ENCODE results near the gene DLX2.

DLX2 gene

GRCh38 chr2:172092716-172093415, 9.8 kb downstream of the DLX2 start:
- DNase-seq = no peak

GRCh38 chr2:172091761-172092566, 10.7 kb downstream of the DLX2 start:
- no peak for DNase-seq

- DNase-seq = no peak
These were observed 11.6 kb downstream of the DLX2 start for GRCh38 chr2:172091000-172091641.

DNA sequence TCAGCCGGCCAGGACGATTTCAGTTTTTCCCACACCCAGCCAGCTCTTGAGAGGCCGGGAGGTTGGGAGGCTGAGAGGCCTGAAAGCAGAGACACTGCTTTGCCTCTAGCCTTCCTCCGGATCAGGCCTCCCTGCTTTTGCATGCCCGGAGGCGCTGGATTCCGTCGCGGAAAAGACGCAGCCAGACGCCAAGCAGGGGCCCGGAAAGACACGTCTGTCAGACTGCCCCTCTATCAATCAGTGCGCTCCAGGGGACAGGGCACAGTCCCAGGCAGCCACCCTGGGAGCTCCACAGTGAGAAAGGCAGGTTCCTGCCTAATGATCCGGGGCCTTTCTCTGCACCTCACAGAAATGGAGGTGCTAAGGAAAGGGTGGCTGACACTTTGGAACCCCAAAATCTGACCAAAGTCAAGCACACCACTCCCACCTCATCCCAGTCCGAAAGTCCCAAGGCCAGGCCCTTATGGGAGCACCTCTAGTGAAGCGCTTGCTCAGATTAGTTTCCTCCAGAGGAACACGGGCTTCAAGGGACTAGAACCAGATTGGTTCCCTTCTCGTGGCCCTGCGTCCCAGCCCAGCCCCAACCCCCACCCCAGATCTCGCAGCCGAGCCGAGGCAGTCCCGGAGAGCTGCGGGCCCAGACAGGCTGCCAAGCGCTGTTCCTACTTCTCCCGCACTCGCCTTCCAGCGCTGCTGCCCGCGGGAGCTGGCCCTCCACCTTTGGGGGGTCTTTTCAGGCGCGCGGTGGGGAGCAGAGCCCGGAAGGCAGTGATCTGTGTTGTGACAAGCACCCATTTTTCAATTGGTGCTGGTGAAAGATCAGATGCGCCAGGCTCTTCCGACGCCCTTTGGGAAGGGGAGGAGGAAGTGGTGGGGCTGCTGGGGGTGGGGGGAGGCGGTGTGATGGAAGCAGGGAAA, 12.4 kb downstream of the DLX2 start:
- DNase-seq = no peak

- DNase-seq = no peak
These were observed 13.1 kb downstream of the DLX2 start for GRCh38 chr2:172089633-172090032.

DNA sequence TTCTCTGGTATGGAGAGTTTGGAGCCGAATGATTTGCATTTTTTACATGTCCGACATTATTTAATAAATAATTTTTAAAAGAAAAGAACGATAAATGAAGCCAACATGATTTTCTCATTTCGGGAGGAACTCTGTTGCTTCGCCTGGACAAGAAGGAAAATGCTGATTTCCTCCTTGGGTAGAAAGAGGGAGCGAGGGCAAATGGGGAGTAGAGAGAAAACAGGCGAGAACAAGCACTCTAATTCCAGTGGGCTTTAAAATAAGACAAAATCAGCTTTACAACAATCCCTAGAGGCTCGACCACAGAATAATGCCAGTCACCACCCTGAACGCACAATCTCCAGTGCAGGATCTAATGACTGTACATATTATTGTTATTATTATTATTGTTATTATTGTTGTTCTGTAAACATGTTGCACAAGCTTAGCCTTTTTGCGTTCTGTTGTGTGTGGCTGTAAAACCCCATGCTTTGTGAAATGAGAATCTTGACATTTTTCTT, 13.6 kb downstream of the DLX2 start:
- DNase-seq = no peak

GRCh38 chr2:172088245-172089004, 14.3 kb downstream of the DLX2 start:
- DNase-seq = no peak

GRCh38 chr2:172087780-172088244, 14.9 kb downstream of the DLX2 start:
- no peak for DNase-seq

GRCh38 chr2:172087207-172087779, 15.4 kb downstream of the DLX2 start:
- DNase-seq = no peak

GRCh38 chr2:172086241-172087206, 16.2 kb downstream of the DLX2 start:
- no peak for DNase-seq

GRCh38 chr2:172085460-172086159, 17.1 kb downstream of the DLX2 start, which contains the start of gene DLX1:
Gene DLX1, plus strand, starts transcription at chr2:172085507. Its CDS starts 171 bp downstream, at chr2:172085678.
- DNase-seq = no peak

DNA sequence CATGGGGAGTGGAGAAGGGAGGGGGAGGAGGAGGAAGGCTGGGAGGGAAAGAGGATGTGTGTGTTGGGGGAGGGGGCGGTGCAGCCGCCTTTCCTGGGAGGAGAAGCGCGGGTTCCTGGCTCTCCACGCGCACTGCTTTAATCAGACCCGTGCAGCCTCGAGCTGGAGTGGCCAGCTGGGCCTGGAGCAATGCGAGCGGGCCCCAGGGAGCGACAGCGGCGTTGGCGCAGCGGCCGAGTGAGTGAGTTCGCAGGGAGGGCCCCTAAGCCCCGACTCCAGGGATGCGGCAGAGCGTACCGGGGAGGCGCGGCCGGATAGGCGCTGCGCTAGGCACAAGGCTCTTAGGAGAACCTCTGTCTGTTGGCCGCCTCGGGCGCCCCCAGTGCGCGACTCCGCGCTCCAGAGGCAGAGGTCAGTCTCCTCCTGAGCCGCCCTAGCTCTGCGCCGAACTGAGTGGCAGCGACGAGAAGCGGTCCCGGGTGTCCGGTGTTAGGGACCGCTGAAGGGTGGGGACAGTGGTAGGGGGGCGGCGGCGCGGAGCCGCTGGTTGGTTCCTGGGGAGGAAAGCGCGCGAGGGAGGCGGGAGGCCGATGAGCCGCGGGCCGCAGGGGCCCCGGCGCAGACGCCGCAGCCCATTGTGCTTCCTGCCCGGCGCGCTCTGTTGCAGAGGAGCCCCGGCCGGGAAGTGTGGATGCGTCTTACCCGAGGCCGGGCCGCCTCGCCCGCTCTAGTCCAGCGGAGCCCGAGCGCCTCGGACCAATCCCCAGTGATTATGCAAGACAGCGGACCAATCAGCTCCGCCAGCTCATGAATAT, 17.8 kb downstream of the DLX2 start:
- DNase-seq = no peak

- DNase-seq = no peak
These were observed 18.4 kb downstream of the DLX2 start for GRCh38 chr2:172084395-172084644.

GRCh38 chr2:172083628-172084394, 18.9 kb downstream of the DLX2 start:
- peak; percentile 2 for DNase-seq

DNA sequence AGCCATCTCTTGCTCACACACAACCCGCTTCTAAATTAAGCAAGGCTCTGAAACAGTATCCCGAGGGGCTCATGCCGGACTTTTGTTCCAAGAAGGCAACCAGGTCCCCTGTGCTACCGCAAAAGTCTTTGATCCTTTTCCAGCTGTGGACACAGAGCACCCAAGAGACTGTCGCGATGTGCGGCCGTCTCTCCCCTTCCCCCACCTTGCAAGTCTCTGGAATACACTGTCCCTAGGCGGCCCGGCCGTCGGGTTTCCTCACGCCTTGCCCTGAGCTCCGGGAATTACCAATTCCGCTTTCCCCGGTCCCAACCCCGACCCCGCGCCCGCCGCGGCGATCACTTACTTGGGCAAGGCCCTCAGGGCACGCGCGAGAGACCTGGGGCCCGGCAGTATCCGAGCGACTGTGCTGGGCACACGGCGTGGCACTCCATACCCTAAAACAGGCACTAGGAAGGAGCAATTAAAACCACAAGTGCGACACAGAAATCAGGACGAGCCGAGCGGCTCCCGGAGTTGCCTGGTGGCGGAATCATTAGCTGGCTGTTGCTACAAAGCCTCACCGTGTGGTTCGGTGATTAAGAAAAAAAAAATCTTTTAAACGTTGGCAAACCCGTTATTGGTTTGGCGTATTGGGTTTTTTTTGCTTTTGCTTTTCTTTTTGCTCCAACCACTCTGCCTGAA, 19.6 kb downstream of the DLX2 start:
- DNase-seq = no peak

GRCh38 chr2:172082105-172082943, 20.4 kb downstream of the DLX2 start:
- no peak for DNase-seq
